T-helper 2 cell treated with Interferon-gamma antibody and Interleukin-4, amounts not matched to agents 5 μg/mL and 100 μg/mL, for 36 hours (primary cell): ENCODE measurements around the gene SLC28A2.

Experiments used
- DNase-seq: peaks from one replicate; pipeline ENCODE4 v3.0.0; 2021; ENCODE audit warnings: low spot score
- H3K27ac Mint-ChIP-seq: one replicate; pipeline ENCODE4 v1.8.0; 2021; ENCODE audit warnings: mild to moderate bottlenecking, mixed read lengths
- H3K27me3 Mint-ChIP-seq: one replicate; pipeline ENCODE4 v1.8.0; 2021; ENCODE audit warnings: low read depth, mixed read lengths
- H3K36me3 Mint-ChIP-seq: one replicate; pipeline ENCODE4 v1.8.0; 2021; ENCODE audit warnings: low read depth, mixed read lengths
- H3K4me1 Mint-ChIP-seq: one replicate; pipeline ENCODE4 v1.8.0; 2021; ENCODE audit warnings: low read depth, mixed read lengths
- H3K4me3 Mint-ChIP-seq: one replicate; pipeline ENCODE4 v1.8.0; 2022; ENCODE audit warnings: mild to moderate bottlenecking, moderate library complexity, mixed read lengths
- H3K9me3 Mint-ChIP-seq: one replicate; pipeline ENCODE4 v1.8.0; 2021; ENCODE audit warnings: mixed read lengths

SLC28A2 gene, protein sequence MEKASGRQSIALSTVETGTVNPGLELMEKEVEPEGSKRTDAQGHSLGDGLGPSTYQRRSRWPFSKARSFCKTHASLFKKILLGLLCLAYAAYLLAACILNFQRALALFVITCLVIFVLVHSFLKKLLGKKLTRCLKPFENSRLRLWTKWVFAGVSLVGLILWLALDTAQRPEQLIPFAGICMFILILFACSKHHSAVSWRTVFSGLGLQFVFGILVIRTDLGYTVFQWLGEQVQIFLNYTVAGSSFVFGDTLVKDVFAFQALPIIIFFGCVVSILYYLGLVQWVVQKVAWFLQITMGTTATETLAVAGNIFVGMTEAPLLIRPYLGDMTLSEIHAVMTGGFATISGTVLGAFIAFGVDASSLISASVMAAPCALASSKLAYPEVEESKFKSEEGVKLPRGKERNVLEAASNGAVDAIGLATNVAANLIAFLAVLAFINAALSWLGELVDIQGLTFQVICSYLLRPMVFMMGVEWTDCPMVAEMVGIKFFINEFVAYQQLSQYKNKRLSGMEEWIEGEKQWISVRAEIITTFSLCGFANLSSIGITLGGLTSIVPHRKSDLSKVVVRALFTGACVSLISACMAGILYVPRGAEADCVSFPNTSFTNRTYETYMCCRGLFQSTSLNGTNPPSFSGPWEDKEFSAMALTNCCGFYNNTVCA

DNA sequence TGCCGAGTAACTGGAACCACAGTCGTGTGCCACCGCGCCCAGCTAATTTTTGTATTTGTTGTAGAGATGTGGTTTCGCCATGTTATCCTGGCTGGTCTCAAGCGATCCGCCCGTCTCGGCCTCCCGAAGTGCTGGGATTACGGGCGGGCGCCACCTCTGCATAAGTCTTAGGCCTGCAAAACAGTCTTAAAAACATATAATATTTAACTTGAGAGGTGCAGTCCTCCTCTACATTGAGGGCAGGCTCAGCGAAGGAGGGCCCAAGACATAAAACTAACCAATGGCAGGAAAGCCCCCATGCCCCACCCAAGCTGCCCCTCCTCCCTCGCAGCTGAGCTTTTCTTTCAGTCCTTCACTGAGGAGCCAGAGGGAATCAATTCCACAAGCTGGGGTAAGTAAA lies at the start of gene SLC28A2:
Gene SLC28A2, plus strand, starts transcription at position 347 of the 400 bp plus-strand sequence. CDS start 982 bp downstream, outside the sequence.
- Mint-ChIP-seq H3K27me3 (no peaks in the 10 kb centered on the region), H3K27ac (no peak within 1 kb of the TSS), H3K4me3 (no peak within 1 kb of the TSS), H3K9me3 (no peaks in the 10 kb centered on the region), H3K4me1 (no peaks in the 10 kb centered on the region), H3K36me3 (no peaks in the 10 kb centered on the region)
- DNase-seq = no peak

DNA sequence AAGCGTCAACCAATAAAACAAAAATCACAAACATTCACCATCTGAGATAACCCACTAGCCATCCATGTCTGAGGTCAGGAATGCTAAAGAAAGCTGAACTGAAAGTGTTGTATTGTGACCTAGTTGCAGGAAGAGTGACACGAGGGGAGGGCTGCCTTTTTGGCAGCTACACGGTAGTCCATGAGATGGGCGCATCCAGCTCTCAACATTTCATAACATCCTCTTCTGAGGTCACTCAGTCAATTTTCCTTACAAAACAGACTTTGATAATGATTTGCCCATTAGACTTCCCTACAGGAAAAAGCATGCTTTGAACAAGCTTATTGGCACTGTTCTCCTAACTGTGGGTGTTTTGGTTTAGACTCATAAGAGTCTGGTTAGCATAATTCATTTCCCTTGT lies 48.9 kb upstream of the SLC28A2 start:
- Mint-ChIP-seq H3K9me3 (no peaks in the 10 kb centered on the region), H3K36me3 (no peaks in the 10 kb centered on the region), H3K4me1 (peaks cover 9% of the 10 kb centered on the region), H3K27me3 (peaks cover 17% of the 10 kb centered on the region), H3K27ac (no peak overlapping the region), H3K4me3 (no peak overlapping the region)
- no peak for DNase-seq

DNA sequence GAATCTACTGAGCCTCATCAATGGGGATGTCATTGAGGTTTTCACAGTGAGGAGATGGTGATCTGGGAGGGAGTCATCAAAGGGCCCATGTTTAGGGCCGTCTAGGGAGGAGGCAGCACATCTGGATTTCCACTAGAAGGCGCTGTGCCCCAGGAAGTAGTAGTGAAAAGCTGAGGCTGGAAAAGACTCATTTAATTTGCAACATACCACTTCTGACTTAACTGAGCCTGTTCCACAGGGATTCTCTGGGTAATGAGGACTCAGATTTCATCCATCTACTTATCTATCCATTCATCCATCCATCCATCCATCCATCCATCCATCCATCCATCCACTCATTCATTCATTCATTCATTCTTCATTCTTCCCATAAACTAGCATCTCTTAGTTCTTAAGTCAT lies 46.8 kb upstream of the SLC28A2 start:
- Mint-ChIP-seq H3K27ac (no peak overlapping the region), H3K9me3 (no peaks in the 10 kb centered on the region), H3K4me3 (no peak overlapping the region), H3K36me3 (no peaks in the 10 kb centered on the region), H3K4me1 (peaks cover 3% of the 10 kb centered on the region), H3K27me3 (peaks cover 20% of the 10 kb centered on the region)
- peak; percentile 64 for DNase-seq

DNA sequence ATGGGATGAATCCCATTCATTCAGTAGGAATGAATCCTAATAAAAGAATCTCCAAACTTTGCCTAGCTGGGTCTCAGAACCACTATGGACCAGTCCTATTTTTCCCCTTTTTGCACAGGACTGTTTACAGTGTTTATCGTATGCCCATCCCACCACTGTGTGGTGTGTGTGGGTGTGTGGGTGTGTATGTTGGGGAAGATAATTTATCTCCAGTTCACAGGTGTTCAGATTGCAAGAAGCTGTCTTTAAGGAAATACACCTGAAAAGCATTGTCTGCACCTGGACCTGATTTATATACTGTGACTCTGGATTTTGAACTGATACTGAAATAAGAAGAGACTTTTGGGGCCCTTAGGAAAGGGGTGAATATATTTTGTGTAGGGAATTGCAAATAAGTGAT lies 39.5 kb upstream of the SLC28A2 start:
- peaks cover 21% of the 10 kb centered on the region for H3K27me3 Mint-ChIP-seq
- no peaks in the 10 kb centered on the region for H3K36me3 Mint-ChIP-seq
- H3K4me3 Mint-ChIP-seq = no peak overlapping the region
- H3K27ac Mint-ChIP-seq = no peak overlapping the region
- H3K9me3 Mint-ChIP-seq = no peaks in the 10 kb centered on the region
- no peak for DNase-seq
- no peaks in the 10 kb centered on the region for H3K4me1 Mint-ChIP-seq

DNA sequence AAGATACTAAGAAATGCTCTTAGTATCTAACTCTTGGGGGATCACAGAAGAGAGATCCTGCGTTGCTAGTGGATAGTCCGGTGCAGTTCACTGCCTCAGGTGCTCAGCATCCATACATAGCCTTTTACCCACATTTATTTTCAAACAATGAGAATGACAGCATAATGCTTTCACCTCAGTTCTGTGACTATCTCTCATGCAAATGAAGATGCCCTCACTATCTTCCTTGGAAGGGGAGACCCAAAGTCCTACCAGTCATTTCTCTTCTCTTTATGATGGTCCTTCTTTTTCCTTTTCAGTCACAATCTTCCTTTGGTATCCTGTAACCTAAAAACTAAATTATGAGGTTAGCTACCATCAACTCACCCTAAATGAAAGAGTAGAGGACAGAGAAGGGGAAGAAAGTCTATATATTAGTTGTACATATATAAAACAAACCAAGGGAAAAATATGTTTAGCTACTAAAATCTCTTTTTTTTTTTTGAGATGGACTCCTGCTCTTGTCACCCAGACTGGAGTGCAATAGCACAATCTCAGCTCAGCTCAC lies 30.9 kb upstream of the SLC28A2 start:
- Mint-ChIP-seq H3K9me3 (no peaks in the 10 kb centered on the region), H3K27ac (no peak overlapping the region), H3K36me3 (no peaks in the 10 kb centered on the region), H3K27me3 (peaks cover 30% of the 10 kb centered on the region), H3K4me1 (no peaks in the 10 kb centered on the region), H3K4me3 (no peak overlapping the region)
- no peak for DNase-seq

DNA sequence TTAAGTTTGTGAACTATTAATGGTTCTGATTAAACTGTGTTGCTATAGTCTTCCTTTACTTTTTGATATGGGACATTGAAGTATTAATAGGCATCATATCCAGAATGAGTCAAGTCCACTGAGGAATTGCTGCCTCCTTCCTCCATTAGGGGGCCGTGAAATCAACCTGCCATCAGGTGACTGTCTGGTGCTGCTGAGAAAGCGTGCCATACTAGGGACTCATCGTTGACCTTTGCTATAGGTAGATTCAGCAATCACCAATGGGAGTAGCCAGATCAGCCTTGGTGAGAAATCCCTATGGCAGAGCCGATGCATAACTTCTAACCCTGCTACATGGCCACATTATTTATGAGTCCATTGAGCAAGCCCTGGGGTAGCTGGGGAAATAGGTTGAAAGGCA lies 30.1 kb upstream of the SLC28A2 start:
- Mint-ChIP-seq H3K4me1 (no peaks in the 10 kb centered on the region), H3K4me3 (no peak overlapping the region), H3K27ac (no peak overlapping the region)

DNA sequence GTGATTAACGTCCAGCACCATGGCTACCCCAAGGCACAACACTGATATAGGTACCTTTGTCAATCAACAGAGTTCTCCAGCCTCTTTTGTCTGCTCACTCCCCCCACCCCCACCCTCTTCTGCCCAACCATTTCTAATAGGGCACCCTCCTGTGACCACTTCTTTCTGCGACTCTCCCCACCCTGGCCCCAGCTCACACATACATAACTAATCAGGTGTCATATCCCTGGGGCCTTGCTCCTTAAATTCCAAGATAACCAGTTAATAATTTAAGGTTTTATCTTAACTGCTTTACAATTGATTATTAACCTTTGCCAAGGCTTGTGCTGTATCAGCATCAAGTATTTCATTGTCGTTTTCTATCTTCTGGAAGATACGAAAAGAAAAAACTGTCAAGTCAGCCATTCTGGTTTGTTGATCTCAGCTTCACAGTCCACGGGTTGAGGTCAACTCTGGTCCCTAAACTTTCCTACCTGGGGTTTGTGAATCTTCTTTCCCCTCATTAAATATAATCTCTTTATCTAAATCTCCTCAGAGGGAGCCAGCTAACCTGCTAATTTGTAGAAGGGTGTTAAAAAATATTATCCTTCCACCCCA lies 27.3 kb upstream of the SLC28A2 start:
- Mint-ChIP-seq H3K4me1 (no peaks in the 10 kb centered on the region), H3K27me3 (peaks cover 28% of the 10 kb centered on the region), H3K27ac (no peak overlapping the region), H3K36me3 (no peaks in the 10 kb centered on the region), H3K4me3 (no peak overlapping the region), H3K9me3 (no peaks in the 10 kb centered on the region)
- DNase-seq = no peak

More for the DNA sequence above, 30.1 kb upstream of the SLC28A2 start:
- H3K27me3 Mint-ChIP-seq = peaks cover 30% of the 10 kb centered on the region
- no peak for DNase-seq
- H3K36me3 Mint-ChIP-seq = no peaks in the 10 kb centered on the region
- no peaks in the 10 kb centered on the region for H3K9me3 Mint-ChIP-seq

DNA sequence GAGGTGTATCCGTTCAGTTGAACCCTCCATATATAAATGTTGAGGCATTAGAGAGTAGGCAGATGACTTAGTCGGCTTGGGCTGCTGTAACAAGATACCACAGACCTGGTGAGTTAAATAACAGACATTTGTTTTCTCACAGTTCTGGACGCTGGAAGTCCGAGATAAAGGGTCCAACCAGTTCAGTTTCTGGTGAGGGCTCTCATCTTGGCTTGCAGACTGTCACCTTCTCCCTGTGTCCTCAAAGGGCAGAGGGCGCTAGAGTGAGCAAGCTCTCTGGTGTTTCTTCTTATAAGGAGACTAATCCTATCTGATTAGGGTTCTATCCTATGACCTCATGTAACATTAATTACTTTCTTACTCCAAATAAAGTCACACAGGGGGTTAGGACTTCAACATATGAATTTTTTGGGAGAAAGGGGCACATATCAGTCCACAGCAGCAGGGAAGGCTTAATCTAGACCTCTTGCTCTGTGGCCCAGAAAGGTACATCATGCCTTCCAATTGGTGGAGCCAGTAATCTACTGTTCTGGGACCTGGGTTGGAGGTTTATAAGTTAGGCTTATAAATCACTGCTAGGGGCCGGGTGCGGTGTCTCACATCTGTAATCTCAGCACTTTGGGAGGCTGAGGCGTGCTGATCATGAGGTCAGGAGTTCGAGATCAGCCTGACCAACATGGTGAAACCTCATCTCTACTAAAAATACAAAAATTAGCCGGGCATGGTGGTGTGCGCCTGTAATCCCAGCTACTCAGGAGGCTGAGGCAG lies 26.3 kb upstream of the SLC28A2 start:
- H3K36me3 Mint-ChIP-seq = no peaks in the 10 kb centered on the region
- H3K27ac Mint-ChIP-seq = no peak overlapping the region
- H3K9me3 Mint-ChIP-seq = no peaks in the 10 kb centered on the region
- no peak for DNase-seq
- no peak overlapping the region for H3K4me3 Mint-ChIP-seq
- no peaks in the 10 kb centered on the region for H3K4me1 Mint-ChIP-seq
- H3K27me3 Mint-ChIP-seq = peaks cover 23% of the 10 kb centered on the region

DNA sequence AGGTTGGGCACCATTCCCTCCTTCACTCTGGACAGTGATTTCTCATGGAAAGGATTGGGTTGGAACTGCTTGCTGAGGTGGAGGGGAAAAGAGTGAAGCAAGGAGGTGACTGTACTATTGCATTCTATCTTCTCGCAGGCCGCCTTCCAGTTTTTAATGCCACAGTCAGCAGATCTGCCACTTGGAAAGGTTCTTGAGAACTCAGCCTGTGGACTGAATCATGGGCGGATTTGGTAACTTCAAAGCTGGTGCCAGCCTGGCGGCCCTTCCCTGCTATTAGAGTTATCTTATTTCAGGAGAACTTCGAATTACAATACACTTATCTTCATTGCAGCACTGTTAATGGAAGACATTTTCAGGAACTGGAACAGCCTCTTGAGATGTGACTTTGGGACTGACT lies 23.1 kb upstream of the SLC28A2 start:
- no peak for DNase-seq
- H3K9me3 Mint-ChIP-seq = peaks cover under 1% of the 10 kb centered on the region
- H3K36me3 Mint-ChIP-seq = no peaks in the 10 kb centered on the region
- no peak overlapping the region for H3K27ac Mint-ChIP-seq
- no peak overlapping the region for H3K4me3 Mint-ChIP-seq
- no peaks in the 10 kb centered on the region for H3K4me1 Mint-ChIP-seq
- H3K27me3 Mint-ChIP-seq = peaks cover 4% of the 10 kb centered on the region

DNA sequence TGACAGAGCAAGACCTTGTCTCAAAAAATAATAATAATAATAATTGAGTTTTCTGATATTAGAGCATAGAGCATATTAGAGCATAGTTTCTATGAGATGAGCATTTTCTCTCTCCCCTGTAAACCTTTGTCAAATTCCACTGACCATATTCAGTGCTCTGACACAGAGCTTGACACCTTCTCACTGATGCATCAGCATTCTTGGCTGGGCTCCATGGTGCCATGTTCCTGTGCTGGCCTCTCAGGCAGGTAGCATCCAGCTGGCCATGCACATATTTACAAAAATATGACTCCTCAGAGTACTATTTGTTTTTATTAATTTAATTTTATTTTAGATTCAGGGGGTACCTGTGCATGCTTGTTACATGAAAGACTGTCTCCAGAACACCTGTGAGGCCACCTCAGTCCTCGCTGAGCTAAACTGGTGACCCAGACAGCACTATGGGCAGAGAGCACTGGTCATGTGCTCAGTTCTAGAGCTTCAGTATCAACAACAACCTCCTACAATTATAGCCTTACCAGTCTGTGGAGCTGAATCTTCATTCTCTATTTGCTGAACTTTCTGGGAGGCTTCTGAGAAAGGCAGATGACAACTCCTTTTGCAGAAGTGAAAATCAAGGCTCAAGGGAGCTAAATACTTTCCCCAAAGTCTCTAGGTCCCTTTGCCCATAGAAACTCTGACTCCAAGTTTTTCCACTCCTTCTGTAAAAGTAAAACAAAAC lies 21.6 kb upstream of the SLC28A2 start:
- Mint-ChIP-seq H3K4me3 (no peak overlapping the region), H3K4me1 (no peaks in the 10 kb centered on the region), H3K36me3 (no peaks in the 10 kb centered on the region), H3K27me3 (peaks cover 4% of the 10 kb centered on the region), H3K27ac (no peak overlapping the region), H3K9me3 (peaks cover 8% of the 10 kb centered on the region)
- no peak for DNase-seq

DNA sequence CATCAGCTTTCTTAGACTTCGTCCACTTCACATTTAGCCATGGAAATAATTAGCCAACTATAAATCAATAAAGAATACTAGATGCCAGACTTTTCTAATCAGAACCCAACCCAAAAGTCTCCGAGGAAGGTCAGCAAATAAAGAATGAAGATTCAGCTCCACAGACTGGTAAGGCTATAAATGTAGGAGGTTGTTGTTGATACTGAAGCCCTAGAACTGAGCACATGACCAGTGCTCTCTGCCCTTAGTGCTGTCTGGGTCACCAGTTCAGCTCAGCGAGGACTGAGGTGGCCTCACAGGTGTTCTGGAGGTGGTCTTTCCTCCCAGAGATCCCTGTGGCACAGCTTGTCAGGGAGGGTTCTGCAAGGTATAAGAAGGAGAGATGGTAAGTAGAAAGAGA lies 20.9 kb upstream of the SLC28A2 start:
- Mint-ChIP-seq H3K27me3 (peaks cover 4% of the 10 kb centered on the region), H3K36me3 (no peaks in the 10 kb centered on the region), H3K4me3 (no peak overlapping the region), H3K9me3 (peaks cover 14% of the 10 kb centered on the region), H3K4me1 (no peaks in the 10 kb centered on the region), H3K27ac (no peak overlapping the region)
- no peak for DNase-seq

DNA sequence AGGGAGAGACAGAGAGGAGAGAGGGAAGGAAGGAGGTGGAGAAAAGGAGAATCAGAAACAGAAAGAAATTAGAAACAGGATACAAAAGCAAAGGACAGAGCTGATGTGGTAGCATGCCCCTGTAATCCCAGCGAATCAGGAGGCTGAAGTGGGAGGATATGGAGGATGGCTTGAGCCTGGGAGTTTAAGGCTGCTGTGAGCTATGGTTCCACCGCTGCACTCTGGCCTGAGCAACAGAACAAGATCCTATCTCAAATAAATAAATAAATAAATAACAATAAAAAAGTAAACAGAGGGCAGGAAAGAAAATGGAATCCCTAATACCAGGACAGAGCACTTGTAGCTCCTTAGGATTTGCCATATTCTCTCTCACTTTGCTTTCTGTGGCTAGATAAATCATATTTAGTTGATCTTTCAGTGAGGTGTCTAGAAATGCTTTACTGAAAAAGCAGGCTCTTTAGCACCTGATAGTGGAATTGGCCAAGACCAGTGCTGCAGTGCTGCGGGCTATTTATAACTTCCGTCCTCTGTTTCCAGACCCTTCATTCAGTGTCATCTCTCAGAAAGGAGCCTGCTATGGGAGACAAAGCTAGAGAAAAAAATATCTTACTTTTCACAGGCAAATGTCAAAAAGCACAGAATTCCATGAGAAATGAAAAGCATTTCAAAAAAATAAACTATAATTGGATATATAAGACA lies 20.0 kb upstream of the SLC28A2 start:
- H3K4me3 Mint-ChIP-seq = no peak overlapping the region
- peaks cover 4% of the 10 kb centered on the region for H3K27me3 Mint-ChIP-seq
- no peaks in the 10 kb centered on the region for H3K36me3 Mint-ChIP-seq
- H3K4me1 Mint-ChIP-seq = no peaks in the 10 kb centered on the region
- H3K9me3 Mint-ChIP-seq = peaks cover 17% of the 10 kb centered on the region
- H3K27ac Mint-ChIP-seq = no peak overlapping the region
- no peak for DNase-seq
